Mesendoderm (in vitro differentiated cells): ENCODE measurements around the gene FILIP1L.

Experiments used
- DNase-seq: peaks from one replicate; pipeline ENCODE4 v3.0.0; 2013
- H2AK5ac ChIP-seq: 2 replicates; pipeline ENCODE4 v1.6.1; 2013; ENCODE audit warnings: low read length, inconsistent platforms
- H2BK120ac ChIP-seq: 2 replicates; pipeline ENCODE4 v1.6.1; 2013; ENCODE audit warnings: low read depth, mild to moderate bottlenecking, low read length, moderate library complexity, mixed read lengths
- H2BK15ac ChIP-seq: replicated peaks from 2 replicates; pipeline ENCODE4 v1.6.1; 2013; ENCODE audit warnings: low read depth, mild to moderate bottlenecking, moderate library complexity
- H2BK5ac ChIP-seq: 2 replicates; pipeline ENCODE4 v1.6.1; 2013; ENCODE audit warnings: low read length, inconsistent platforms
- H3K18ac ChIP-seq: 2 replicates; pipeline ENCODE4 v1.6.1; 2013; ENCODE audit warnings: mild to moderate bottlenecking, low read length, mixed read lengths
- H3K23ac ChIP-seq: one replicate; pipeline ENCODE4 v1.6.1; 2013; ENCODE audit warnings: low read length
- H3K27ac ChIP-seq: 2 replicates; pipeline ENCODE4 v1.5.1; 2013; ENCODE audit warnings: low read depth, mild to moderate bottlenecking, inconsistent platforms, low read length, moderate library complexity
- H3K27me3 ChIP-seq: 2 replicates; pipeline ENCODE4 v1.6.1; 2013; ENCODE audit warnings: low read length, control low read depth, mild to moderate bottlenecking, inconsistent platforms; ENCODE audit not compliant: insufficient read depth, poor library complexity
- H3K36me3 ChIP-seq: 2 replicates; pipeline ENCODE4 v1.6.1; 2013; ENCODE audit warnings: low read length, inconsistent platforms; ENCODE audit not compliant: control insufficient read depth, insufficient read depth
- H3K4ac ChIP-seq: one replicate; pipeline ENCODE4 v1.6.1; 2013; ENCODE audit warnings: low read depth, mild to moderate bottlenecking, low read length, moderate library complexity
- H3K4me1 ChIP-seq: 2 replicates; pipeline ENCODE4 v1.6.1; 2013; ENCODE audit warnings: low read depth, low read length, inconsistent platforms; ENCODE audit not compliant: control insufficient read depth
- H3K4me2 ChIP-seq: 2 replicates; pipeline ENCODE4 v1.6.1; 2013; ENCODE audit warnings: low read length
- H3K4me3 ChIP-seq: 2 replicates; pipeline ENCODE4 v1.5.1; 2013; ENCODE audit warnings: mild to moderate bottlenecking, low read length
- H3K56ac ChIP-seq: one replicate; pipeline ENCODE4 v1.6.1; 2013; ENCODE audit warnings: low read length
- H3K79me1 ChIP-seq: 2 replicates; pipeline ENCODE4 v1.6.1; 2013; ENCODE audit warnings: low read length, inconsistent platforms
- H3K79me2 ChIP-seq: 2 replicates; pipeline ENCODE4 v1.6.1; 2013; ENCODE audit warnings: mild to moderate bottlenecking, low read length; ENCODE audit not compliant: control insufficient read depth, insufficient read depth
- H3K9ac ChIP-seq: 2 replicates; pipeline ENCODE4 v1.6.1; 2013; ENCODE audit warnings: low read length, inconsistent platforms
- H4K5ac ChIP-seq: one replicate; pipeline ENCODE4 v1.6.1; 2013; ENCODE audit warnings: low read length
- H4K8ac ChIP-seq: one replicate; pipeline ENCODE4 v1.6.1; 2013; ENCODE audit warnings: low read depth, mild to moderate bottlenecking, control low read depth, low read length, moderate library complexity
- WGBS: extraction: QIAGEN DNeasy Blood & Tissue Kit; methylation state at CpG from one replicate; pipeline ENCODE4 v1.1.7; 2013; ENCODE audit warnings: low lambda C conversion rate, missing lambda C conversion rate; ENCODE audit not compliant: insufficient coverage; ENCODE audit errors: extremely low coverage; 5-methylcytosine and 5-hydroxymethylcytosine counted together

The FILIP1L gene

GRCh38 chr3:100027321-100027720 is 87.0 kb downstream of the FILIP1L start:
- no peak overlapping the region for H3K4ac ChIP-seq
- H2AK5ac ChIP-seq = no peak overlapping the region
- no peak overlapping the region for H3K4me2 ChIP-seq
- no peak overlapping the region for H2BK15ac ChIP-seq
- H3K79me2 ChIP-seq = no peaks in the 10 kb centered on the region
- H3K9ac ChIP-seq = no peak overlapping the region
- no CpG with 5 or more reads among the region's 1 CpG for WGBS
- no peaks in the 10 kb centered on the region for H3K4me1 ChIP-seq
- H4K8ac ChIP-seq = no peak overlapping the region
- H3K27ac ChIP-seq = no peak overlapping the region
- H3K27me3 ChIP-seq = no peaks in the 10 kb centered on the region
- H3K23ac ChIP-seq = no peak overlapping the region
- no peak overlapping the region for H3K18ac ChIP-seq
- H2BK5ac ChIP-seq = no peak overlapping the region
- H3K79me1 ChIP-seq = no peaks in the 10 kb centered on the region
- H4K5ac ChIP-seq = no peak overlapping the region
- H2BK120ac ChIP-seq = no peak overlapping the region
- H3K56ac ChIP-seq = no peak overlapping the region
- no peak overlapping the region for H3K4me3 ChIP-seq
- no peaks in the 10 kb centered on the region for H3K36me3 ChIP-seq
- no peak for DNase-seq

- Histone ChIP-seq H3K18ac (no peak overlapping the region), H2BK15ac (no peak overlapping the region), H4K5ac (no peak overlapping the region), H3K36me3 (no peaks in the 10 kb centered on the region), H3K4ac (no peak overlapping the region), H2BK5ac (no peak overlapping the region), H3K79me2 (no peaks in the 10 kb centered on the region), H3K27ac (no peak overlapping the region), H3K4me3 (no peak overlapping the region), H2BK120ac (no peak overlapping the region), H3K9ac (no peak overlapping the region), H4K8ac (no peak overlapping the region), H3K23ac (no peak overlapping the region), H3K4me2 (no peak overlapping the region), H3K4me1 (no peaks in the 10 kb centered on the region), H2AK5ac (no peak overlapping the region), H3K79me1 (no peaks in the 10 kb centered on the region), H3K27me3 (no peaks in the 10 kb centered on the region), H3K56ac (no peak overlapping the region)
- WGBS = no CpG with 5 or more reads among the region's 7 CpGs
- DNase-seq = no peak
These were observed 89.6 kb downstream of the FILIP1L start for GRCh38 chr3:100024520-100025303.

- no peaks in the 10 kb centered on the region for H3K79me2 ChIP-seq
- no peak overlapping the region for H3K27ac ChIP-seq
- H3K9ac ChIP-seq = no peak overlapping the region
- H2BK15ac ChIP-seq = no peak overlapping the region
- H2AK5ac ChIP-seq = no peak overlapping the region
- no peaks in the 10 kb centered on the region for H3K79me1 ChIP-seq
- no peak overlapping the region for H4K8ac ChIP-seq
- H3K18ac ChIP-seq = no peak overlapping the region
- H3K4me3 ChIP-seq = no peak overlapping the region
- H4K5ac ChIP-seq = no peak overlapping the region
- no peaks in the 10 kb centered on the region for H3K27me3 ChIP-seq
- no peak overlapping the region for H3K4me2 ChIP-seq
- no peak overlapping the region for H3K4ac ChIP-seq
- no peak overlapping the region for H3K56ac ChIP-seq
- H2BK5ac ChIP-seq = no peak overlapping the region
- no CpG with 5 or more reads among the region's 1 CpG for WGBS
- no peaks in the 10 kb centered on the region for H3K36me3 ChIP-seq
- DNase-seq = no peak
- H3K4me1 ChIP-seq = no peaks in the 10 kb centered on the region
- H2BK120ac ChIP-seq = no peak overlapping the region
- H3K23ac ChIP-seq = no peak overlapping the region
These were observed 90.7 kb downstream of the FILIP1L start for GRCh38 chr3:100023595-100023994.

GRCh38 chr3:100023150-100023549 is 91.2 kb downstream of the FILIP1L start:
- no peak overlapping the region for H3K9ac ChIP-seq
- no CpG with 5 or more reads among the region's 5 CpGs for WGBS
- no peaks in the 10 kb centered on the region for H3K27me3 ChIP-seq
- no peak overlapping the region for H3K18ac ChIP-seq
- no peak overlapping the region for H3K4me3 ChIP-seq
- no peak overlapping the region for H2BK15ac ChIP-seq
- H3K4ac ChIP-seq = no peak overlapping the region
- no peaks in the 10 kb centered on the region for H3K4me1 ChIP-seq
- no peaks in the 10 kb centered on the region for H3K36me3 ChIP-seq
- H3K27ac ChIP-seq = no peak overlapping the region
- H3K23ac ChIP-seq = no peak overlapping the region
- H3K56ac ChIP-seq = no peak overlapping the region
- no peaks in the 10 kb centered on the region for H3K79me1 ChIP-seq
- H4K8ac ChIP-seq = no peak overlapping the region
- H3K79me2 ChIP-seq = no peaks in the 10 kb centered on the region
- H4K5ac ChIP-seq = no peak overlapping the region
- H2BK120ac ChIP-seq = no peak overlapping the region
- H3K4me2 ChIP-seq = no peak overlapping the region
- H2AK5ac ChIP-seq = no peak overlapping the region
- no peak overlapping the region for H2BK5ac ChIP-seq
- no peak for DNase-seq

DNA sequence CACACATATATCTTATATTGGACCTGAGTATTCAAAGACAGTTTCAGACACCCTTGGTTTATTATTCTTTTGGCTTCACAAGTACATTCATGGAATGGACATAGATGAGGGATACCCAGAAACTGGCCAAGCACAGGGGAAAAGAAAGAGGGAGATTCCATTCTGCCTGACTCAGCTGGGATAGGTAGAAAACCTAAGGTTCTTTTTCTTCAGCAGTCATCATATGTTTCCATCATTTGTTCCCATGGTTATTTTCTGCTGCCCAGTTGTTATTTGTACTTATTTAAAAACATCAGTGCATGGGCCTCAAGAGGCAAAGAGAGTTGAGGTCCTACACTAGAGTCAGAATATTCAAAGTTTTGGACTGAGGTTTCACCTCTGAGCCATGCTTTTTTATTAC is 91.8 kb downstream of the FILIP1L start:
- Histone ChIP-seq H3K56ac (no peak overlapping the region), H2AK5ac (no peak overlapping the region), H2BK15ac (no peak overlapping the region), H3K4me1 (no peaks in the 10 kb centered on the region), H3K79me2 (no peaks in the 10 kb centered on the region), H3K4me3 (no peak overlapping the region), H2BK120ac (no peak overlapping the region), H3K4me2 (no peak overlapping the region), H3K27ac (no peak overlapping the region), H3K18ac (no peak overlapping the region), H3K4ac (no peak overlapping the region), H3K27me3 (no peaks in the 10 kb centered on the region), H4K8ac (no peak overlapping the region), H2BK5ac (no peak overlapping the region), H3K36me3 (no peaks in the 10 kb centered on the region), H3K79me1 (no peaks in the 10 kb centered on the region), H3K23ac (no peak overlapping the region), H4K5ac (no peak overlapping the region), H3K9ac (no peak overlapping the region)
- no peak for DNase-seq
